Measurements from ENCODE around the gene CRYAB.

CRYAB gene

GRCh38 chr11:111878385-111878848 is 33.2 kb downstream of the CRYAB start:
- TF ChIP-seq CTCF (IDR thresholded peaks at IDR 0.05; ENCODE audit: extremely low read depth, missing control alignments) = no peak
- no peak for DNase-seq (ENCODE audit: low spot score)

GRCh38 chr11:111871693-111872161 is 39.8 kb downstream of the CRYAB start:
- DNase-seq (ENCODE audit: low spot score) = peak; percentile 20

GRCh38 chr11:111870886-111871692 is 40.5 kb downstream of the CRYAB start, which contains the start of gene ALG9:
Gene ALG9, minus strand, starts transcription at chr11:111871581. Its CDS starts 99 bp downstream, at chr11:111871482.
- peak; percentile 90 for DNase-seq (ENCODE audit: low spot score)
- TF ChIP-seq CTCF (IDR thresholded peaks at IDR 0.05; ENCODE audit: extremely low read depth, missing control alignments) = no peak

More at GRCh38 chr11:111871693-111872161, 39.8 kb downstream of the CRYAB start:
- no peak for TF ChIP-seq CTCF (IDR thresholded peaks at IDR 0.05; ENCODE audit: extremely low read depth, missing control alignments)

GRCh38 chr11:111870522-111870885 is 41.1 kb downstream of the CRYAB start:
- TF ChIP-seq CTCF (IDR thresholded peaks at IDR 0.05; ENCODE audit: extremely low read depth, missing control alignments) = no peak

GRCh38 chr11:111870113-111870512 is 41.5 kb downstream of the CRYAB start:
- no peak for TF ChIP-seq CTCF (IDR thresholded peaks at IDR 0.05; ENCODE audit: extremely low read depth, missing control alignments)

More at GRCh38 chr11:111870522-111870885, 41.1 kb downstream of the CRYAB start:
- DNase-seq (ENCODE audit: low spot score) = peak; percentile 42

GRCh38 chr11:111860257-111860656 is 51.3 kb downstream of the CRYAB start:
- DNase-seq (ENCODE audit: low spot score) = no peak
- no peak for TF ChIP-seq CTCF (IDR thresholded peaks at IDR 0.05; ENCODE audit: extremely low read depth, missing control alignments)

More at GRCh38 chr11:111870113-111870512, 41.5 kb downstream of the CRYAB start:
- no peak for DNase-seq (ENCODE audit: low spot score)
